ENCODE results near the gene TCF4.
A peak's percentile ranks its signal among the peaks of the same experiment; 100 is the strongest.

Gene TCF4

GRCh38 chr18:55587418-55588110 lies 428 bp downstream of the TCF4 start:
- peak overlapping the region; percentile 72 for H3K4me3 ChIP-seq (ENCODE audit: low read length)
- TF ChIP-seq, protein P1, sequence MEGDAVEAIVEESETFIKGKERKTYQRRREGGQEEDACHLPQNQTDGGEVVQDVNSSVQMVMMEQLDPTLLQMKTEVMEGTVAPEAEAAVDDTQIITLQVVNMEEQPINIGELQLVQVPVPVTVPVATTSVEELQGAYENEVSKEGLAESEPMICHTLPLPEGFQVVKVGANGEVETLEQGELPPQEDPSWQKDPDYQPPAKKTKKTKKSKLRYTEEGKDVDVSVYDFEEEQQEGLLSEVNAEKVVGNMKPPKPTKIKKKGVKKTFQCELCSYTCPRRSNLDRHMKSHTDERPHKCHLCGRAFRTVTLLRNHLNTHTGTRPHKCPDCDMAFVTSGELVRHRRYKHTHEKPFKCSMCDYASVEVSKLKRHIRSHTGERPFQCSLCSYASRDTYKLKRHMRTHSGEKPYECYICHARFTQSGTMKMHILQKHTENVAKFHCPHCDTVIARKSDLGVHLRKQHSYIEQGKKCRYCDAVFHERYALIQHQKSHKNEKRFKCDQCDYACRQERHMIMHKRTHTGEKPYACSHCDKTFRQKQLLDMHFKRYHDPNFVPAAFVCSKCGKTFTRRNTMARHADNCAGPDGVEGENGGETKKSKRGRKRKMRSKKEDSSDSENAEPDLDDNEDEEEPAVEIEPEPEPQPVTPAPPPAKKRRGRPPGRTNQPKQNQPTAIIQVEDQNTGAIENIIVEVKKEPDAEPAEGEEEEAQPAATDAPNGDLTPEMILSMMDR (IDR thresholded peaks at IDR 0.05; ENCODE audit: insufficient read depth, low read depth, low read length, missing control alignments): no peak
- DNase-seq (ENCODE audit: low read depth): no peak

GRCh38 chr18:55585920-55586561 lies 2.0 kb downstream of the TCF4 start:
- TF ChIP-seq, protein P1 (IDR thresholded peaks at IDR 0.05; ENCODE audit: insufficient read depth, low read depth, low read length, missing control alignments): no peak
- no peak for DNase-seq (ENCODE audit: low read depth)
- peak overlapping the region; percentile 63 for H3K4me3 ChIP-seq (ENCODE audit: low read length)

DNA sequence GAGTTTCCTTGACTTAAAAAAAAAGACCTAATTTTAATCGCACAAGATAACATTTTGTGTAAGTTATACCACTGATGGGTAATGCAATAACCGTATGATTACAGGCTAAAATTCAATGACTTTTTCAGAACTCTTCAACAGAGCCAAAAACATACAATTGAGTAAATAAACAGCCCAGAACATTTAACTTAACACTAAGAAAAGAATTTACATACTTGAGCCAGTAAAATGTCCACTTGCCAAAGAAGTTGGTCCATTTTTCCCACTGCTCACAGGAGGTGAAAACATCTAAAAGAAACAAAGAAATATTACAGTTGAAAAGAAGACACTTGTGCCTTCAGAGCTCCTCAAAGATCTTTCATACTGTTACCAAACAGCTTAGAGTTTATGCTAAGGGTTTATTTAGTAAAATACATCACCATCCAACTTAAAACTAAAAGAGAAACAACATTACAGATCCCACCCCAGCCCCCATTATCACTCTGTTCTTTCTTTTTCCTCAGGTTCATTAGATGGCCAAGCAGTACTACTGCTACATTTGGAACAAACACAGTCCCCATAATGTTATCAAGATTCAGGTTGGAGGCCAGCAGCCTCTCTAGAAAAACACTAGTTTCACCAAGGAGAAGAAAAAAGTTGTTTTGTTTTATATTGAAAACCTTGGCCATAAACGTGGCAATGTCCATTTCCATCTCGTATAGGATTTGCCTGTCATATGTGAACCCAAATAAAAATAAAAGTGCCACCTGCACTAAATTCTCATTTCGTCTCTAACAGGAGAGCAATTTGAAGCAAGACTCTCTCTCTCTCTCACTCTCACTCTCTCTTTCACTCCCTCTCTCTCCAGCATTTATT lies 2.7 kb downstream of the TCF4 start:
- DNase-seq (ENCODE audit: low read depth): no peak
- no peak overlapping the region for H3K4me3 ChIP-seq (ENCODE audit: low read length)
- TF ChIP-seq, protein P1 (IDR thresholded peaks at IDR 0.05; ENCODE audit: insufficient read depth, low read depth, low read length, missing control alignments): no peak

DNA sequence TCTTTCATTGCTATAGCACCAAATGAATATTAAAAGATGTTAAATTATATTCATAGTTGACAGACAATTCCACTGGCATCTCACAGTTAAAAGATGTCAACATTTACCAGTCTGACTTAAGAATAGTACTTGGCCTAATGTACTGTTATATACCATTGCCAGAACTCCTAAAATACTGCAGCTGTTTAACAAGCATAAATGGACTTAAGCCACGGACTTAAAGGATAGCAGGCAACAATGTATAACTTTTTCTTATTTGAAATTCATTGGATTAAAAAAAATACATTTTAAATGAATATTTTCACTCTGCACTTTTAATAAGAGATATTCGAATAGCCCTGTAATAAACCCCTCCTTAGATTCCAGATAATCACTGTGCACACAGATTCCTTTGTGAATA lies 3.8 kb downstream of the TCF4 start:
- H3K4me3 ChIP-seq (ENCODE audit: low read length): no peak overlapping the region
- TF ChIP-seq, protein P1 (IDR thresholded peaks at IDR 0.05; ENCODE audit: insufficient read depth, low read depth, low read length, missing control alignments): no peak
- DNase-seq (ENCODE audit: low read depth): no peak

DNA sequence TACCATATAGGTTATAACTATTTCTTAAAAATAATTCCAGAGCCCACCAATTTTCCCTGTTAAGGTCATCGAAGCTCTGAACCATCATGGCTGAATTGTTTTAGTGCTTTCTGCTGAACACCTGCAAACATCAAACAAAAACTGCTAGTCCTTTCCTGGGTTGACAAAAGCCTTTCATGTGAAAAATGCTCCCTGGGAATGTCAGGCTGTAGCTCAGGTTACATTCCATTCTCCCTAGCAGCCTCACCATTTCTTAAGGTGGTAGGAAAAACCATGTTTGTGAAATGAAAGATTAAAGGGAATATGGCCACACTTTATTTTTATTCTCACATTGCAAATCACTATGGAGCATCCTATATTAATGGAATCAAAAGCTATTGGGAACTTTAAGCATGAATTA lies 5.7 kb downstream of the TCF4 start:
- no peak overlapping the region for H3K4me3 ChIP-seq (ENCODE audit: low read length)
- TF ChIP-seq, protein P1 (IDR thresholded peaks at IDR 0.05; ENCODE audit: insufficient read depth, low read depth, low read length, missing control alignments): no peak
- DNase-seq (ENCODE audit: low read depth): no peak

GRCh38 chr18:55579501-55580270 lies 8.3 kb downstream of the TCF4 start:
- TF ChIP-seq, protein P1 (IDR thresholded peaks at IDR 0.05; ENCODE audit: insufficient read depth, low read depth, low read length, missing control alignments): no peak
- H3K4me3 ChIP-seq (ENCODE audit: low read length): no peak overlapping the region
- no peak for DNase-seq (ENCODE audit: low read depth)

Data from epithelial cell of esophagus (primary cell).